ENCODE results near the gene PRKCZ.

The PRKCZ gene

DNA sequence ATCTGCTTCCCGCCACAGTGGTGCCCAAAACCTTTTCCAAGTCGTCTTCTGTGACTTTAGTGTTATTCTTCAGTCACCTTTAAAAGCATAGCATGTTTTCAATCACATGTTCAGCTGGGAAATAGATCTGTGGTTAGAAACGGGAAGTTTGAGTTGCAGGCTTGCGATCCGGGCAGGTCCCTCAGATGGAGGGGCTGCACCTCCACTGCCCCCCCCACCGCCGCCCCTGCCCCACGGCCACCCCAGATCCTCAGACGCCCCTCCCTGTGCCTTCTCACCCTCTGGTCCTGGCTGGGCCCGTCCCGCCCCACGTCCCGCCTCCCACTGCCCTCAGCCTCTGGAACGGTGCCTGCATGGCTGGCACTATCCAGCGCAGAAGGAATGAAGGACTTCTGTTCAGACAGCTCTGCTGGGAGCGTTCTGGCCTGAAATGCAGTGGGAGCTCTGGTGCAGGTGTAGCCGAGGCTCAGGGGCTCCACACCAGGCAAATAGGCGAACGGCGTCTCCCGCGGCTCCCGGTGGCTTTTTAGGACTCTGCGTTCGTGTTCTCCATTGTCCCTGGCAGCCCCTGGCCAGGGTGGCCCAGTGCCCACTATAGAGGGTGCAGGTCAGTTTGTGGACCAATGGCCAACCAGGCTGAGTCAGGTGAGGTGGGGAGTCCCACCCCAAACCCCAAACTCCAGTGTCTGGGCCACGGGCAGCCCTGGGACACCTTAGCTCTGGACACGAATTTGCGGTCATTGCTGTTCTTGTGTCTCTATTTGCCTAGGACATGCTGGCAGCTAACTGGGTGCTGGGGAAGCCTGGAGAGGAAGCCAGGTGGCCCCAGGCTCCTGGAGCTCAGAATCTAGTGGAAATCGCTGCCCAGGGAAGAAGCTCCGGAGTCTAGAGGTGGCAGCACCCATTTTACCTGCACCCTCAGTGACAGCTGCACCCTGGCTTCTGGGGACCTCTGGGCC, 77.3 kb downstream of the PRKCZ start:
- H3K27me3 ChIP-seq (ENCODE audit: insufficient read depth, poor library complexity, severe bottlenecking), result no peaks in the 10 kb centered on the region
- DNase-seq (ENCODE audit: low read depth in 1 of 2, low spot score in 1 of 2), result peak in 1 of 2 experiments; percentile 62
- peak overlapping the region; percentile 15 for H3K4me3 ChIP-seq (replicated peaks; ENCODE audit: insufficient read depth, low read length)
- TF ChIP-seq, protein P1, sequence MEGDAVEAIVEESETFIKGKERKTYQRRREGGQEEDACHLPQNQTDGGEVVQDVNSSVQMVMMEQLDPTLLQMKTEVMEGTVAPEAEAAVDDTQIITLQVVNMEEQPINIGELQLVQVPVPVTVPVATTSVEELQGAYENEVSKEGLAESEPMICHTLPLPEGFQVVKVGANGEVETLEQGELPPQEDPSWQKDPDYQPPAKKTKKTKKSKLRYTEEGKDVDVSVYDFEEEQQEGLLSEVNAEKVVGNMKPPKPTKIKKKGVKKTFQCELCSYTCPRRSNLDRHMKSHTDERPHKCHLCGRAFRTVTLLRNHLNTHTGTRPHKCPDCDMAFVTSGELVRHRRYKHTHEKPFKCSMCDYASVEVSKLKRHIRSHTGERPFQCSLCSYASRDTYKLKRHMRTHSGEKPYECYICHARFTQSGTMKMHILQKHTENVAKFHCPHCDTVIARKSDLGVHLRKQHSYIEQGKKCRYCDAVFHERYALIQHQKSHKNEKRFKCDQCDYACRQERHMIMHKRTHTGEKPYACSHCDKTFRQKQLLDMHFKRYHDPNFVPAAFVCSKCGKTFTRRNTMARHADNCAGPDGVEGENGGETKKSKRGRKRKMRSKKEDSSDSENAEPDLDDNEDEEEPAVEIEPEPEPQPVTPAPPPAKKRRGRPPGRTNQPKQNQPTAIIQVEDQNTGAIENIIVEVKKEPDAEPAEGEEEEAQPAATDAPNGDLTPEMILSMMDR (IDR thresholded peaks at IDR 0.05; ENCODE audit: insufficient read depth, low read length), result no peak
- TF ChIP-seq SPI1 (IDR thresholded peaks at IDR 0.05; ENCODE audit: borderline replicate concordance, low read depth) (no peak), GABPA (IDR thresholded peaks at IDR 0.05; ENCODE audit: low read depth) (no peak), REST (IDR thresholded peaks at IDR 0.05; ENCODE audit: insufficient replicate concordance, low read depth) (no peak), POLR2AphosphoS5 (IDR thresholded peaks at IDR 0.05; ENCODE audit: low read depth) (no peak)
- peak overlapping the region; percentile 47 for H3K27ac ChIP-seq (replicated peaks)

GRCh38 chr1:2128189-2128901, 78.1 kb downstream of the PRKCZ start:
- no peak for DNase-seq (ENCODE audit: low read depth in 1 of 2, low spot score in 1 of 2)
- Histone ChIP-seq H3K27me3 (ENCODE audit: insufficient read depth, poor library complexity, severe bottlenecking) (no peaks in the 10 kb centered on the region), H3K4me3 (replicated peaks; ENCODE audit: insufficient read depth, low read length) (no peak overlapping the region), H3K27ac (replicated peaks) (no peak overlapping the region)
- TF ChIP-seq SPI1 (IDR thresholded peaks at IDR 0.05; ENCODE audit: borderline replicate concordance, low read depth) (no peak), REST (IDR thresholded peaks at IDR 0.05; ENCODE audit: insufficient replicate concordance, low read depth) (no peak), POLR2AphosphoS5 (IDR thresholded peaks at IDR 0.05; ENCODE audit: low read depth) (no peak), GABPA (IDR thresholded peaks at IDR 0.05; ENCODE audit: low read depth) (no peak)
- TF ChIP-seq, protein P1 (IDR thresholded peaks at IDR 0.05; ENCODE audit: insufficient read depth, low read length), result no peak

DNA sequence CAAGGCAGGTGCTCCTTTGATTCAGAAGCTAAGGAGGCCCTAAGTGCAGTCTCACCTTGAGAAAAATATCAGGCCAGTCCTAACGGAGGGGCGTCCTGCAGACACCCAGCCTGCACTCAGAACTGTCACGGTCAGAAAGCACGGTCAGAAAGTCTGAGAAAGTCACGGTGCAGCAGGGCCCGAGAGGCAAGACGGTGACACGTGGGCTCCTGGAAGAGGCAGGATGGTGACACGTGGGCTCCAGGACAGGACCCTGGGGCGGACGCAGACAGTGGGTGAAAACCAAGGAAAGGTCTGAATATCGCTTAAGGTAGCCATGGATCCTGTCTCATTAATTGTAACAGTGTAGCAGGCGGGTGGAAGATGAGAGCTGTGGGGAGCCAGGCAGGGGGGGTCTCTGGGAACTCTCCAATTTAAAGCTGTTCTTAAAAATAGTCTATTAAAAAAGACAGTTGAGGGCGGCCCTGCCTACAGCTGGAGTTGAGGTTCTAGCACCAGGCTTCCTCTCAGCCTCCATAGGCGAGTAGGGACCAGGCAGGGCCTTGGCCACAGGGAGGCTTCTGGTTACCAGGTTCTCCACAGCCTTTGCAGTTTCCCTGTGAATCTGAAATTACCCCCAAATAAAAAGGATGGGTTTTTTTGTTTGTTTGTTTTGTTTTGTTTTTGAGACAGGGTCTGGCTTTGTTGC, 79.2 kb downstream of the PRKCZ start:
- no peak overlapping the region for H3K27ac ChIP-seq (replicated peaks)

More for the DNA sequence above, 79.2 kb downstream of the PRKCZ start:
- no peak overlapping the region for H3K4me3 ChIP-seq (replicated peaks; ENCODE audit: insufficient read depth, low read length)
- DNase-seq (ENCODE audit: low read depth in 1 of 2, low spot score in 1 of 2), result no peak
- no peak for TF ChIP-seq SPI1 (IDR thresholded peaks at IDR 0.05; ENCODE audit: borderline replicate concordance, low read depth)
- TF ChIP-seq GABPA (IDR thresholded peaks at IDR 0.05; ENCODE audit: low read depth), result no peak
- TF ChIP-seq REST (IDR thresholded peaks at IDR 0.05; ENCODE audit: insufficient replicate concordance, low read depth), result no peak
- TF ChIP-seq, protein P1 (IDR thresholded peaks at IDR 0.05; ENCODE audit: insufficient read depth, low read length), result no peak
- no peak for TF ChIP-seq POLR2AphosphoS5 (IDR thresholded peaks at IDR 0.05; ENCODE audit: low read depth)
- H3K27me3 ChIP-seq (ENCODE audit: insufficient read depth, poor library complexity, severe bottlenecking), result no peaks in the 10 kb centered on the region

All from HL-60 (cell line).